Astrocyte (in vitro differentiated cells and primary cell): Measurements from ENCODE around the gene PHOSPHO2.

Experiments
- EZH2 ChIP-seq: IDR thresholded peaks from 2 replicates; pipeline ENCODE4 v1.6.1; 2012; ENCODE audit warnings: mild to moderate bottlenecking, low read length, inconsistent platforms; ENCODE audit not compliant: insufficient read depth
- TF ChIP-seq, protein P1 (sequence below): IDR thresholded peaks from 2 replicates; pipeline ENCODE4 v1.5.1; 2011; ENCODE audit warnings: low read depth, mild to moderate bottlenecking, inconsistent platforms, low read length, moderate library complexity; ENCODE audit not compliant: insufficient read depth

- TF ChIP-seq, protein P1, sequence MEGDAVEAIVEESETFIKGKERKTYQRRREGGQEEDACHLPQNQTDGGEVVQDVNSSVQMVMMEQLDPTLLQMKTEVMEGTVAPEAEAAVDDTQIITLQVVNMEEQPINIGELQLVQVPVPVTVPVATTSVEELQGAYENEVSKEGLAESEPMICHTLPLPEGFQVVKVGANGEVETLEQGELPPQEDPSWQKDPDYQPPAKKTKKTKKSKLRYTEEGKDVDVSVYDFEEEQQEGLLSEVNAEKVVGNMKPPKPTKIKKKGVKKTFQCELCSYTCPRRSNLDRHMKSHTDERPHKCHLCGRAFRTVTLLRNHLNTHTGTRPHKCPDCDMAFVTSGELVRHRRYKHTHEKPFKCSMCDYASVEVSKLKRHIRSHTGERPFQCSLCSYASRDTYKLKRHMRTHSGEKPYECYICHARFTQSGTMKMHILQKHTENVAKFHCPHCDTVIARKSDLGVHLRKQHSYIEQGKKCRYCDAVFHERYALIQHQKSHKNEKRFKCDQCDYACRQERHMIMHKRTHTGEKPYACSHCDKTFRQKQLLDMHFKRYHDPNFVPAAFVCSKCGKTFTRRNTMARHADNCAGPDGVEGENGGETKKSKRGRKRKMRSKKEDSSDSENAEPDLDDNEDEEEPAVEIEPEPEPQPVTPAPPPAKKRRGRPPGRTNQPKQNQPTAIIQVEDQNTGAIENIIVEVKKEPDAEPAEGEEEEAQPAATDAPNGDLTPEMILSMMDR = no peak
- no peak for TF ChIP-seq EZH2
These were observed 22.8 kb downstream of the PHOSPHO2 start for GRCh38 chr2:169716938-169717690.
